IMR-90 (cell line): Measurements from ENCODE around the gene ANKRD1. TPM values are rescaled to one million over a fixed set of nuclear protein-coding genes. Genes with fewer than 3 reads are reported as not detected.

Experiments used
- ATAC-seq: fragments of 200-7000 bp; cut with Tn5 transposase; 2 replicates; pipeline ENCODE4 v1.9.1; 2020; ENCODE audit warnings: low read depth, mild to moderate bottlenecking, moderate library complexity
- BruUV-seq: library from RNA; stranded (reverse); fragments of 400-500 nt; replicated peaks from 2 replicates; lab custom pipeline; 2021; lab: Mats Ljungman, UMichigan
- CTCF ChIA-PET: fragments of 300-600 bp; formaldehyde crosslinking; extraction: SDS; loops from one replicate; lab custom pipeline; 2021; ENCODE audit warnings: antibody characterized with exemption; lab: Yijun Ruan, JAX
- POLR2A ChIA-PET: fragments of 300-600 bp; sonication (Branson Sonifier 250); formaldehyde crosslinking; loops from one replicate; lab custom pipeline; 2022; ENCODE audit warnings: antibody characterized with exemption; ENCODE audit not compliant: unreplicated experiment; lab: Charles Lee
- DNase-seq: peaks from one replicate; pipeline ENCODE4 v3.0.0; 2013
- H2AFZ ChIP-seq: replicated peaks from 2 replicates; pipeline ENCODE3; 2013; ENCODE audit warnings: low read length, mild to moderate bottlenecking; ENCODE audit not compliant: poor library complexity
- H2AK5ac ChIP-seq: 2 replicates; pipeline ENCODE4 v1.6.1; 2013; ENCODE audit warnings: low read depth, low read length, inconsistent platforms
- H2AK9ac ChIP-seq: replicated peaks from 2 replicates; pipeline ENCODE3; 2013; ENCODE audit warnings: mild to moderate bottlenecking, low read depth, low read length, moderate library complexity; ENCODE audit not compliant: poor library complexity
- H2BK120ac ChIP-seq: 2 replicates; pipeline ENCODE4 v1.6.1; 2013; ENCODE audit warnings: low read depth, low read length, inconsistent platforms
- H2BK15ac ChIP-seq: 3 replicates; pipeline ENCODE4 v1.6.1; 2013; ENCODE audit warnings: low read depth, low read length, inconsistent platforms
- H2BK20ac ChIP-seq: 2 replicates; pipeline ENCODE4 v1.6.1; 2013; ENCODE audit warnings: low read depth, mild to moderate bottlenecking, inconsistent platforms, low read length, moderate library complexity
- H2BK5ac ChIP-seq: 2 replicates; pipeline ENCODE4 v1.6.1; 2013; ENCODE audit warnings: mild to moderate bottlenecking, low read depth, low read length, inconsistent platforms; ENCODE audit not compliant: poor library complexity, severe bottlenecking
- H3K14ac ChIP-seq: replicated peaks from 2 replicates; pipeline ENCODE4 v1.6.1; 2013; ENCODE audit warnings: low read depth, low read length, inconsistent platforms
- H3K18ac ChIP-seq: 2 replicates; pipeline ENCODE4 v1.6.1; 2013; ENCODE audit warnings: low read depth, low read length, control low read depth
- H3K23ac ChIP-seq: 2 replicates; pipeline ENCODE4 v1.6.1; 2013; ENCODE audit warnings: low read depth, low read length, inconsistent platforms
- H3K27ac ChIP-seq: 2 replicates; pipeline ENCODE4 v1.5.1; 2013; ENCODE audit warnings: mild to moderate bottlenecking, control low read depth, low read length; ENCODE audit not compliant: insufficient read depth
- H3K27me3 ChIP-seq: 2 replicates; pipeline ENCODE4 v1.6.1; 2013; ENCODE audit warnings: low read length; ENCODE audit not compliant: control insufficient read depth, insufficient read depth
- H3K36me3 ChIP-seq: 2 replicates; pipeline ENCODE4 v1.6.1; 2013; ENCODE audit warnings: low read length, mixed read lengths; ENCODE audit not compliant: control insufficient read depth, insufficient read depth
- H3K4ac ChIP-seq: 2 replicates; pipeline ENCODE4 v1.6.1; 2013; ENCODE audit warnings: low read depth, low read length, inconsistent platforms
- H3K4me1 ChIP-seq: 2 replicates; pipeline ENCODE4 v1.6.1; 2013; ENCODE audit warnings: low read length, mixed read lengths; ENCODE audit not compliant: control insufficient read depth, insufficient read depth
- H3K4me2 ChIP-seq: 2 replicates; pipeline ENCODE4 v1.6.1; 2013; ENCODE audit warnings: low read depth, mild to moderate bottlenecking, control low read depth, low read length, moderate library complexity
- H3K4me3 ChIP-seq: 2 replicates; pipeline ENCODE4 v1.5.1; 2013; ENCODE audit warnings: low read depth, mild to moderate bottlenecking, control low read depth, low read length, moderate library complexity; ENCODE audit not compliant: insufficient read depth
- H3K56ac ChIP-seq: 2 replicates; pipeline ENCODE4 v1.6.1; 2013; ENCODE audit warnings: low read length, inconsistent platforms; ENCODE audit not compliant: insufficient read depth; ENCODE audit errors: extremely low read depth
- H3K79me1 ChIP-seq, 2 experiments: 2 replicates each; pipeline ENCODE4 v1.6.1; 2013; ENCODE audit warnings: low read length in 2 of 2, inconsistent platforms in 1 of 2, low read depth in 1 of 2
- H3K9ac ChIP-seq: 2 replicates; pipeline ENCODE4 v1.6.1; 2013; ENCODE audit warnings: low read depth, low read length, control low read depth
- H3K9me1 ChIP-seq: 2 replicates; pipeline ENCODE4 v1.6.1; 2013; ENCODE audit warnings: low read length, inconsistent platforms; ENCODE audit not compliant: insufficient read depth
- H3K9me3 ChIP-seq: 2 replicates; pipeline ENCODE4 v1.6.1; 2013; ENCODE audit warnings: low read length; ENCODE audit not compliant: control insufficient read depth, insufficient read depth
- H4K20me1 ChIP-seq: 2 replicates; pipeline ENCODE4 v1.6.1; 2013; ENCODE audit warnings: low read length, inconsistent platforms; ENCODE audit not compliant: insufficient read depth
- H4K5ac ChIP-seq: 2 replicates; pipeline ENCODE4 v1.6.1; 2013; ENCODE audit warnings: mild to moderate bottlenecking, low read depth, low read length, control low read depth
- H4K8ac ChIP-seq, 2 experiments: 2 replicates each; pipeline ENCODE4 v1.6.1; 2013; ENCODE audit warnings: low read depth in 2 of 2, low read length in 2 of 2, control low read depth in 1 of 2, inconsistent platforms in 1 of 2
- H4K91ac ChIP-seq: 2 replicates; pipeline ENCODE4 v1.6.1; 2013; ENCODE audit warnings: low read depth, low read length, inconsistent platforms; ENCODE audit not compliant: insufficient read depth
- BHLHE40 ChIP-seq: fragments of 150-350 bp; IDR thresholded peaks from 2 replicates; pipeline ENCODE4 v1.6.1; 2016; ENCODE audit warnings: mild to moderate bottlenecking, low read depth, low read length
- CEBPB ChIP-seq: IDR thresholded peaks from 2 replicates; pipeline ENCODE4 v1.6.1; 2012; ENCODE audit warnings: low read depth, low read length, improper control_type of control experiment
- CHD1 ChIP-seq: IDR thresholded peaks from 2 replicates; pipeline ENCODE4 v1.6.1; 2012; ENCODE audit warnings: low read depth, low read length, improper control_type of control experiment
- CTCF ChIP-seq: conservative IDR thresholded peaks from 2 replicates; pipeline ENCODE4 v1.5.1; 2012; ENCODE audit warnings: mild to moderate bottlenecking, low read depth, low read length, improper control_type of control experiment
- ELK1 ChIP-seq: fragments of 150-350 bp; IDR thresholded peaks from 2 replicates; pipeline ENCODE4 v1.6.1; 2016; ENCODE audit warnings: low read depth, mild to moderate bottlenecking, low read length, moderate library complexity, borderline replicate concordance
- FOS ChIP-seq: fragments of 150-350 bp; IDR thresholded peaks from 2 replicates; pipeline ENCODE4 v1.6.1; 2016; ENCODE audit warnings: low read depth, low read length
- MAFK ChIP-seq: IDR thresholded peaks from 2 replicates; pipeline ENCODE4 v1.6.1; 2012; ENCODE audit warnings: low read depth, low read length, improper control_type of control experiment
- MAZ ChIP-seq: IDR thresholded peaks from 2 replicates; pipeline ENCODE4 v1.6.1; 2012; ENCODE audit warnings: low read depth, mild to moderate bottlenecking, low read length, improper control_type of control experiment, moderate library complexity, borderline replicate concordance
- MXI1 ChIP-seq: IDR thresholded peaks from 2 replicates; pipeline ENCODE4 v1.6.1; 2012; ENCODE audit warnings: low read depth, mild to moderate bottlenecking, low read length, moderate library complexity, borderline replicate concordance
- NFE2L2 ChIP-seq: fragments of 150-350 bp; IDR thresholded peaks from 2 replicates; pipeline ENCODE4 v1.6.1; 2016; ENCODE audit warnings: low read depth, mild to moderate bottlenecking, low read length
- POLR2A ChIP-seq: IDR thresholded peaks from 2 replicates; pipeline ENCODE4 v1.6.1; 2012; ENCODE audit warnings: mild to moderate bottlenecking, low read depth, low read length
- RAD21 ChIP-seq: IDR thresholded peaks from 2 replicates; pipeline ENCODE4 v1.6.1; 2012; ENCODE audit warnings: low read length, improper control_type of control experiment
- RCOR1 ChIP-seq: IDR thresholded peaks from 2 replicates; pipeline ENCODE4 v1.6.1; 2012; ENCODE audit warnings: mild to moderate bottlenecking, low read length, improper control_type of control experiment; ENCODE audit not compliant: insufficient replicate concordance
- RFX5 ChIP-seq: IDR thresholded peaks from 2 replicates; pipeline ENCODE4 v1.8.0; 2012; ENCODE audit warnings: low read depth, mild to moderate bottlenecking, low read length, moderate library complexity
- SMC3 ChIP-seq: fragments of 150-350 bp; IDR thresholded peaks from 2 replicates; pipeline ENCODE4 v1.6.1; 2016; ENCODE audit warnings: low read depth, mild to moderate bottlenecking, antibody characterized with exemption, low read length, moderate library complexity
- USF2 ChIP-seq: fragments of 150-350 bp; IDR thresholded peaks from 2 replicates; pipeline ENCODE4 v1.6.1; 2017; ENCODE audit warnings: mild to moderate bottlenecking, antibody characterized with exemption, low read length, low read depth
- WGBS, 2 experiments: methylation state at CpG; one replicate each; pipeline versions ENCODE4 v1.1.5 to v1.1.7; 2013; ENCODE audit warnings: missing lambda C conversion rate in 2 of 2; ENCODE audit not compliant: insufficient read length in 1 of 2; ENCODE audit errors: extremely low coverage in 2 of 2; 5-methylcytosine and 5-hydroxymethylcytosine counted together
- dilution Hi-C: fragments of 300-500 bp; cut with HindIII; formaldehyde crosslinking; loops from one replicate; pipeline ENCODE4 v1.14.3; 2018; ENCODE audit warnings: low sequenced_read_pairs; ENCODE audit not compliant: unreplicated experiment
- in situ Hi-C: fragments of 300-500 bp; cut with MboI; formaldehyde crosslinking; loops from 3 replicates; pipeline ENCODE4 v1.14.3; 2019; ENCODE audit warnings: low sequenced_read_pairs, inconsistent platforms, mixed read lengths
- intact Hi-C: fragments of 100-400 bp; cut with micrococcal nuclease; formaldehyde crosslinking; loops from 2 replicates; pipeline ENCODE4 v1.10.0; 2022
- polyA plus RNA-seq, 3 experiments: library from polyadenylated mRNA; depleted of rRNA; stranded (reverse); fragments of >200 nt; gene quantifications; 2 replicates each; pipeline ENCODE4 v1.2.3, GENCODE V29; 2012; ENCODE audit warnings: low replicate concordance in 1 of 3
- total RNA-seq: library from RNA; depleted of rRNA; stranded (reverse); fragments of >200 nt; gene quantifications from 2 replicates; pipeline ENCODE4 v1.2.3, GENCODE V29; 2012

ANKRD1 gene
- total and polyA plus RNA-seq, 2 of the 4 experiments (the other 2 are of a cell fraction): 7.4 to 10.8 TPM

- Histone ChIP-seq H3K9me1 (peaks cover 7% of the 10 kb centered on the region; the same call in 1 of the 2 replicates), H3K4me1 (peaks cover 6% of the 10 kb centered on the region), H4K91ac (0 out of 2 replicates have a peak overlapping the region, but pooled peaks have one; percentile 12), H4K20me1 (no peaks in the 10 kb centered on the region), H2BK15ac (no peak overlapping the region), H4K8ac (peak overlapping the region in 1 of 2 experiments; percentile 59; a peak in 2 of 4 replicates), H3K79me1 (no peaks in the 10 kb centered on the region), H3K27me3 (no peaks in the 10 kb centered on the region), H3K27ac (no peak overlapping the region), H3K4me2 (no peak overlapping the region), H4K5ac (no peak overlapping the region), H3K4ac (no peak overlapping the region), H3K14ac (0 out of 2 replicates have a peak overlapping the region, but pooled peaks have one; percentile 25), H3K36me3 (no peaks in the 10 kb centered on the region), H2BK5ac (no peak overlapping the region), H3K18ac (no peak overlapping the region), H2BK120ac (peak overlapping the region; percentile 27; the same call in 1 of the 2 replicates), H2AK9ac (no peak overlapping the region), H3K9me3 (no peaks in the 10 kb centered on the region), H2AK5ac (no peak overlapping the region), H3K9ac (no peak overlapping the region), H2BK20ac (no peak overlapping the region), H3K56ac (no peak overlapping the region), H2AFZ (no peak overlapping the region), H3K23ac (no peak overlapping the region), H3K4me3 (no peak overlapping the region)
- WGBS, 2 experiments: no CpG with 5 or more reads among the region's 1 CpG
- ATAC-seq: no peak
- BruUV-seq: no TSS peak
- CTCF ChIA-PET: no interaction called here
- dilution Hi-C loops: no loop called here
- TF ChIP-seq MXI1 (no peak), BHLHE40 (no peak), MAZ (no peak), CHD1 (no peak), RAD21 (no peak), MAFK (no peak), RCOR1 (no peak), SMC3 (no peak), ELK1 (no peak), RFX5 (no peak), FOS (no peak), CEBPB (no peak), NFE2L2 (no peak), CTCF (no peak), POLR2A (no peak), USF2 (no peak)
- intact Hi-C loops: no loop called here
- POLR2A ChIA-PET: no interaction called here
- in situ Hi-C loops: no loop called here
- DNase-seq: no peak
Measured at GRCh38 chr10:90944749-90945148, 23.9 kb upstream of the ANKRD1 start.
